Cardiac muscle cell (in vitro differentiated cells and primary cell): ENCODE data around the gene TCAIM. TPM values are rescaled to one million over a fixed set of nuclear protein-coding genes. Genes with fewer than 3 reads are reported as not detected.

ENCODE experiments used
- DNase-seq, 2 donors: peaks; one replicate each; pipeline versions ENCODE4 v3.0.0 to v3.0.0-alpha.2; 2010 to 2017; ENCODE audit warnings: low read depth in 1 of 2, low spot score in 1 of 2
- H3K27ac ChIP-seq: fragments of 200-600 bp; sonication (generic); 2 replicates; pipeline ENCODE4 v1.5.1; 2016
- H3K27me3 ChIP-seq: fragments of 200-600 bp; sonication (generic); 2 replicates; pipeline ENCODE4 v1.6.0; 2016; ENCODE audit warnings: control low read depth
- H3K36me3 ChIP-seq: fragments of 200-600 bp; sonication (generic); 2 replicates; pipeline ENCODE4 v1.5.1; 2016; ENCODE audit warnings: control low read depth
- H3K4me1 ChIP-seq: fragments of 200-600 bp; sonication (generic); 2 replicates; pipeline ENCODE4 v1.8.1; 2017; ENCODE audit warnings: low read depth, mild to moderate bottlenecking, mixed run types
- H3K4me3 ChIP-seq: fragments of 200-600 bp; sonication (generic); 2 replicates; pipeline ENCODE4 v1.5.1; 2016; ENCODE audit warnings: mild to moderate bottlenecking
- H3K9me3 ChIP-seq: fragments of 200-600 bp; sonication (generic); 2 replicates; pipeline ENCODE4 v1.5.1; 2017; ENCODE audit warnings: low read depth, mild to moderate bottlenecking, control low read depth
- polyA plus RNA-seq: library from polyadenylated mRNA; unstranded; fragments of >200 nt; fragmentation: Nextera tagmentation; extraction: Ambion mirVana; gene quantifications from 2 replicates; pipeline ENCODE4 v1.2.1, GENCODE V29; 2016
- total RNA-seq: library from RNA; depleted of rRNA; stranded (reverse); fragments of >200 nt; gene quantifications from 2 replicates; pipeline ENCODE4 v1.2.3, GENCODE V29; 2016
- TF ChIP-seq, protein P1 (sequence below): IDR thresholded peaks from 2 replicates; pipeline ENCODE4 v1.5.1; 2012; ENCODE audit warnings: low read depth, mild to moderate bottlenecking, low read length

TCAIM gene
- total and polyA plus RNA-seq, 2 experiments from 2014 or later, result 10.8 to 15.5 TPM

DNA sequence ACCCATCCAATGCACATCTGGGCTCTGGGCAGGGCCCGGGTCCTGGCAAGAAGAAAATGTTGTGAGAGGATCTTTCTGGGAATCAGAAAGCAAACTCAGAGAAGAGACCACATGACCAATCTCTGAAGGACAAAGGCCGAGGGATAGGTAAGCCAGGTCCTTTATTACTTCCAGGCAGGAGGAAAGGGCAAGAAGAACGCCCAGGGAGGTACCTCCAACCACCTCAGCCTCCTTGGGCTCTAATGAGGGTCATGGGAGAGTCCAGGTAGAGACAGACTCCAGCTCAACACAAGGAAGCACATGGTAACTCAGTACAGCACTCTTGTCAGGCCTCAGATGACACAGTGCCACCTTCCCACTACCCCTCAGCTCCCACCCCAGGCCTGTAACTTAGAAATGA, 112.9 kb downstream of the TCAIM start:
- Histone ChIP-seq H3K4me3 (no peak overlapping the region), H3K9me3 (no peaks in the 10 kb centered on the region), H3K27me3 (no peaks in the 10 kb centered on the region), H3K36me3 (peaks cover 70% of the 10 kb centered on the region), H3K27ac (no peak overlapping the region), H3K4me1 (no peaks in the 10 kb centered on the region)
- TF ChIP-seq, protein P1, sequence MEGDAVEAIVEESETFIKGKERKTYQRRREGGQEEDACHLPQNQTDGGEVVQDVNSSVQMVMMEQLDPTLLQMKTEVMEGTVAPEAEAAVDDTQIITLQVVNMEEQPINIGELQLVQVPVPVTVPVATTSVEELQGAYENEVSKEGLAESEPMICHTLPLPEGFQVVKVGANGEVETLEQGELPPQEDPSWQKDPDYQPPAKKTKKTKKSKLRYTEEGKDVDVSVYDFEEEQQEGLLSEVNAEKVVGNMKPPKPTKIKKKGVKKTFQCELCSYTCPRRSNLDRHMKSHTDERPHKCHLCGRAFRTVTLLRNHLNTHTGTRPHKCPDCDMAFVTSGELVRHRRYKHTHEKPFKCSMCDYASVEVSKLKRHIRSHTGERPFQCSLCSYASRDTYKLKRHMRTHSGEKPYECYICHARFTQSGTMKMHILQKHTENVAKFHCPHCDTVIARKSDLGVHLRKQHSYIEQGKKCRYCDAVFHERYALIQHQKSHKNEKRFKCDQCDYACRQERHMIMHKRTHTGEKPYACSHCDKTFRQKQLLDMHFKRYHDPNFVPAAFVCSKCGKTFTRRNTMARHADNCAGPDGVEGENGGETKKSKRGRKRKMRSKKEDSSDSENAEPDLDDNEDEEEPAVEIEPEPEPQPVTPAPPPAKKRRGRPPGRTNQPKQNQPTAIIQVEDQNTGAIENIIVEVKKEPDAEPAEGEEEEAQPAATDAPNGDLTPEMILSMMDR, result no peak
- DNase-seq, result no peak

- Histone ChIP-seq H3K4me3 (no peak overlapping the region), H3K27me3 (no peaks in the 10 kb centered on the region), H3K4me1 (no peaks in the 10 kb centered on the region), H3K9me3 (no peaks in the 10 kb centered on the region), H3K27ac (no peak overlapping the region), H3K36me3 (peaks cover 56% of the 10 kb centered on the region)
- TF ChIP-seq, protein P1, result no peak
- no peak for DNase-seq
Measured at GRCh38 chr3:44454258-44454657, 115.7 kb downstream of the TCAIM start.

DNA sequence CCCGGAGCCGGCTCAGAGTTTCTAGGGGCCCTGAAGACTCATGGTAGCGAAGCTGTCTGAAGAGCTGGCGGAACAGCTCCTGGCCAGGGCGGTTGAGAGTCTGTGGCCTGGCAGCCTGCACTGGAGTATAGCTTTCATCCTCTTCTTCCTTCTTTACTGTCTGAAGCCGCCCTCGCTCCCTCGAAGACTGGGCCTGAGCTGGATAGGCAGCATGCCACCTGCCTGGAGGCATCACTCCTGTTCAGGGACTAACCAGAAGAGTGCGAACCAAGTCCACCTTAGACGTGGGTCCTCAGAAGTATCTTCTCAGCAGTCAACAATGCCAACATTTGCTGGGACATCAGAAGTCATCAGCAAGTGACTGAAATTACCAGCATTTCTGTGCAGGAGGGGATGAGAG, 116.8 kb downstream of the TCAIM start:
- Histone ChIP-seq H3K9me3 (no peaks in the 10 kb centered on the region), H3K4me3 (no peak overlapping the region), H3K36me3 (peaks cover 49% of the 10 kb centered on the region), H3K27ac (no peak overlapping the region), H3K4me1 (no peaks in the 10 kb centered on the region), H3K27me3 (no peaks in the 10 kb centered on the region)
- no peak for DNase-seq
- TF ChIP-seq, protein P1, result no peak

Other genes starting within 250 kb of the TCAIM start
- not detected in 2 replicates for gene TOPAZ1, start 96.9 kb upstream of the TCAIM start, total RNA-seq
- not detected in 2 replicates for gene TOPAZ1, start 96.9 kb upstream of the TCAIM start, polyA plus RNA-seq
- gene ZNF445, start 138.9 kb downstream of the TCAIM start, total RNA-seq, result 10.5 and 21.0 TPM in 2 replicates
- gene ZNF445, start 138.9 kb downstream of the TCAIM start, polyA plus RNA-seq, result 11.0 and 23.3 TPM in 2 replicates
- 24.9 and 27.4 TPM in 2 replicates for gene ZKSCAN7, start 216.4 kb downstream of the TCAIM start, total RNA-seq
- gene ZKSCAN7, start 216.4 kb downstream of the TCAIM start, polyA plus RNA-seq, result 13.4 and 14.0 TPM in 2 replicates
- gene ZNF660, start 246.2 kb downstream of the TCAIM start, total RNA-seq, result 5.8 and 7.1 TPM in 2 replicates
- 5.5 and 5.6 TPM in 2 replicates for gene ZNF660, start 246.2 kb downstream of the TCAIM start, polyA plus RNA-seq